ENCODE data around the gene CD207.

GRCh38 chr2:70828914-70829824 lies 6.4 kb downstream of the CD207 start:
- no peak for TF ChIP-seq CTCF (IDR thresholded peaks at IDR 0.05)
- no peak for TF ChIP-seq EP300 (IDR thresholded peaks at IDR 0.05)
- TF ChIP-seq POLR2A (IDR thresholded peaks at IDR 0.05): no peak
- TF ChIP-seq POLR2AphosphoS5 (IDR thresholded peaks at IDR 0.05): no peak

Data from sigmoid colon (tissue), 4 donors.